Type B pancreatic cell (in vitro differentiated cells): ENCODE measurements around the gene SMARCAL1. TPM values are rescaled to one million over a fixed set of nuclear protein-coding genes. Genes with fewer than 3 reads are reported as not detected.

Experiments used
- DNase-seq: peaks from one replicate; pipeline ENCODE4 v3.0.0; 2021; ENCODE audit warnings: mixed read lengths; ENCODE audit not compliant: unreplicated experiment; ENCODE audit errors: extremely low spot score
- H3K27ac Mint-ChIP-seq: 2 replicates; pipeline ENCODE4 v1.8.0; 2021; ENCODE audit warnings: mild to moderate bottlenecking, mixed read lengths
- H3K27me3 Mint-ChIP-seq: 2 replicates; pipeline ENCODE4 v1.8.0; 2021; ENCODE audit warnings: mixed read lengths
- H3K36me3 Mint-ChIP-seq: 2 replicates; pipeline ENCODE4 v1.8.0; 2021; ENCODE audit warnings: mixed read lengths
- H3K4me1 Mint-ChIP-seq: one replicate; pipeline ENCODE4 v1.8.0; 2021; ENCODE audit warnings: mixed read lengths; ENCODE audit not compliant: unreplicated experiment
- H3K4me3 Mint-ChIP-seq: 2 replicates; pipeline ENCODE4 v1.8.0; 2021; ENCODE audit warnings: mild to moderate bottlenecking, mixed read lengths
- H3K9me3 Mint-ChIP-seq: 2 replicates; pipeline ENCODE4 v1.8.0; 2021; ENCODE audit warnings: mixed read lengths
- CTCF ChIP-seq: fragments of 200-600 bp; sonication (generic); conservative IDR thresholded peaks from 2 replicates; pipeline ENCODE4 v1.5.0; 2021; ENCODE audit warnings: antibody characterized with exemption, mild to moderate bottlenecking
- total RNA-seq: library from RNA; stranded (reverse); gene quantifications from 2 replicates; pipeline ENCODE4 v1.2.1, GENCODE V29; 2021; ENCODE audit warnings: low replicate concordance

Gene SMARCAL1
- total RNA-seq, 1 donor from 2014 or later, result 29.0 TPM

- Mint-ChIP-seq H3K27me3 (no peaks in the 10 kb centered on the region), H3K27ac (no peak overlapping the region), H3K9me3 (no peaks in the 10 kb centered on the region), H3K4me1 (peaks cover 6% of the 10 kb centered on the region), H3K36me3 (peaks cover 22% of the 10 kb centered on the region), H3K4me3 (no peak overlapping the region)
- TF ChIP-seq CTCF, result no peak
- DNase-seq, result no peak
Measured at GRCh38 chr2:216469661-216470060, 57.4 kb downstream of the SMARCAL1 start.

- Mint-ChIP-seq H3K27ac (no peak overlapping the region), H3K9me3 (no peaks in the 10 kb centered on the region), H3K4me3 (no peak overlapping the region), H3K27me3 (no peaks in the 10 kb centered on the region), H3K36me3 (peaks cover 13% of the 10 kb centered on the region), H3K4me1 (no peaks in the 10 kb centered on the region)
- no peak for TF ChIP-seq CTCF
- DNase-seq, result no peak
Measured at GRCh38 chr2:216473187-216473586, 60.9 kb downstream of the SMARCAL1 start.

- Mint-ChIP-seq H3K27ac (no peak overlapping the region), H3K36me3 (peaks cover 6% of the 10 kb centered on the region), H3K4me1 (no peaks in the 10 kb centered on the region), H3K4me3 (no peak overlapping the region), H3K27me3 (no peaks in the 10 kb centered on the region), H3K9me3 (no peaks in the 10 kb centered on the region)
- TF ChIP-seq CTCF, result no peak
- no peak for DNase-seq
Measured at GRCh38 chr2:216474925-216475670, 62.8 kb downstream of the SMARCAL1 start.

GRCh38 chr2:216475767-216476166 is 63.5 kb downstream of the SMARCAL1 start:
- H3K27me3 Mint-ChIP-seq, result no peaks in the 10 kb centered on the region
- H3K4me3 Mint-ChIP-seq, result no peak overlapping the region
- H3K4me1 Mint-ChIP-seq, result no peaks in the 10 kb centered on the region
- peaks cover 11% of the 10 kb centered on the region for H3K36me3 Mint-ChIP-seq
- no peaks in the 10 kb centered on the region for H3K9me3 Mint-ChIP-seq
- no peak for TF ChIP-seq CTCF
- no peak for DNase-seq
- H3K27ac Mint-ChIP-seq, result no peak overlapping the region

GRCh38 chr2:216477283-216478035 is 65.2 kb downstream of the SMARCAL1 start:
- H3K9me3 Mint-ChIP-seq, result no peaks in the 10 kb centered on the region
- H3K27me3 Mint-ChIP-seq, result no peaks in the 10 kb centered on the region
- no peak overlapping the region for H3K27ac Mint-ChIP-seq
- no peak overlapping the region for H3K4me3 Mint-ChIP-seq
- H3K36me3 Mint-ChIP-seq, result peaks cover 20% of the 10 kb centered on the region
- H3K4me1 Mint-ChIP-seq, result no peaks in the 10 kb centered on the region
- DNase-seq, result no peak
- TF ChIP-seq CTCF, result no peak
